ENCODE results near the gene PLAU.

PLAU gene

DNA sequence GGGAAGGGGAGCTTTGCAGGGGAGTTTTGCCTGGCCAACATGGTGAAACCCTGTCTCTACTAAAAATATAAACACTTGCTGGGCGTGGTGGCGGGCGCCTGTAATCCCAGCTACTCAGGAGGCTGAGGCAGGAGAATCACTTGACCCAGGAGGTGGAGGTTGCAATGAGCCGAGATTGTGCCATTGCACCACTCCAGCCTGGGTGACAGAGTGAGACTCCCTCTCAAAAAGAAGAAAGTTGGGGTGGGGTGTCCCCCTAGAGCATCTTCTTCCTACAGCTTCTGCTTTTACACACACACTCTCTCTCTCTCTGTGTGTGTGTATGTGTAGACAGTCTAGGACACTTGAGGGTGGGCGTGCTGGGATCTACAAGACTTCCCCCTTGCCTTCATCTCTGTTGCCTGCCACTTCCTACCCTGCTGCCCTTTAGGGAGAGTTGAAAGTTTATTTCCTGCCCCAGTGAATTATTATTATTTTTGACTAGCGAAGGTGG is 21.7 kb downstream of the PLAU start:
- H3K9ac ChIP-seq (ENCODE audit: low read length): peak overlapping the region; percentile 11; the same call in 1 of the 2 replicates
- no peaks in the 10 kb centered on the region for H3K27me3 ChIP-seq (replicated peaks; ENCODE audit: insufficient read depth, low read length)
- H3K9me3 ChIP-seq (replicated peaks; ENCODE audit: insufficient read depth, low read length): no peaks in the 10 kb centered on the region
- H3K4me1 ChIP-seq (ENCODE audit: low read length): peaks cover 15% of the 10 kb centered on the region
- no peaks in the 10 kb centered on the region for H3K79me2 ChIP-seq (ENCODE audit: low read length)
- DNase-seq: no peak
- peak overlapping the region; percentile 42; the same call in 1 of the 2 replicates for H3K4me2 ChIP-seq (ENCODE audit: low read depth, low read length)
- peak overlapping the region; percentile 49; the same call in 1 of the 2 replicates for H3K27ac ChIP-seq (ENCODE audit: low read length)
- peak overlapping the region; percentile 49 for H2AFZ ChIP-seq (ENCODE audit: low read length)
- no peaks in the 10 kb centered on the region for H4K20me1 ChIP-seq (ENCODE audit: insufficient read depth, low read length)
- no peak overlapping the region for H3K4me3 ChIP-seq (ENCODE audit: low read length)
- TF ChIP-seq CTCF (IDR thresholded peaks at IDR 0.05; ENCODE audit: low read length): no peak
- TF ChIP-seq EZH2 (optimal IDR thresholded peaks at IDR 0.05; ENCODE audit: low read depth, low read length): no peak
- no peak for TF ChIP-seq EZH2phosphoT487 (IDR thresholded peaks at IDR 0.05; ENCODE audit: low read length)
- H3K36me3 ChIP-seq (replicated peaks; ENCODE audit: insufficient read depth, low read length): no peaks in the 10 kb centered on the region
- 0 out of 2 replicates have a peak, but pooled peaks cover 4% of the 10 kb centered on the region for H3F3A ChIP-seq (ENCODE audit: insufficient read depth, low read length)
- H3K9me2 ChIP-seq (replicated peaks; ENCODE audit: insufficient read depth, low read length): no peaks in the 10 kb centered on the region

GRCh38 chr10:73934074-73934473 is 23.1 kb downstream of the PLAU start:
- H3K79me2 ChIP-seq (ENCODE audit: low read length): no peaks in the 10 kb centered on the region
- no peaks in the 10 kb centered on the region for H4K20me1 ChIP-seq (ENCODE audit: insufficient read depth, low read length)
- H3K4me2 ChIP-seq (ENCODE audit: low read depth, low read length): no peak overlapping the region
- 0 out of 2 replicates have a peak, but pooled peaks cover 4% of the 10 kb centered on the region for H3F3A ChIP-seq (ENCODE audit: insufficient read depth, low read length)
- DNase-seq: no peak
- H3K27me3 ChIP-seq (replicated peaks; ENCODE audit: insufficient read depth, low read length): no peaks in the 10 kb centered on the region
- H3K4me1 ChIP-seq (ENCODE audit: low read length): peaks cover 15% of the 10 kb centered on the region
- H3K9ac ChIP-seq (ENCODE audit: low read length): no peak overlapping the region
- no peaks in the 10 kb centered on the region for H3K9me3 ChIP-seq (replicated peaks; ENCODE audit: insufficient read depth, low read length)
- H3K4me3 ChIP-seq (ENCODE audit: low read length): no peak overlapping the region
- H2AFZ ChIP-seq (ENCODE audit: low read length): no peak overlapping the region
- TF ChIP-seq EZH2 (optimal IDR thresholded peaks at IDR 0.05; ENCODE audit: low read depth, low read length): no peak
- no peak for TF ChIP-seq CTCF (IDR thresholded peaks at IDR 0.05; ENCODE audit: low read length)
- TF ChIP-seq EZH2phosphoT487 (IDR thresholded peaks at IDR 0.05; ENCODE audit: low read length): no peak
- H3K9me2 ChIP-seq (replicated peaks; ENCODE audit: insufficient read depth, low read length): no peaks in the 10 kb centered on the region
- no peaks in the 10 kb centered on the region for H3K36me3 ChIP-seq (replicated peaks; ENCODE audit: insufficient read depth, low read length)
- no peak overlapping the region for H3K27ac ChIP-seq (ENCODE audit: low read length)

DNA sequence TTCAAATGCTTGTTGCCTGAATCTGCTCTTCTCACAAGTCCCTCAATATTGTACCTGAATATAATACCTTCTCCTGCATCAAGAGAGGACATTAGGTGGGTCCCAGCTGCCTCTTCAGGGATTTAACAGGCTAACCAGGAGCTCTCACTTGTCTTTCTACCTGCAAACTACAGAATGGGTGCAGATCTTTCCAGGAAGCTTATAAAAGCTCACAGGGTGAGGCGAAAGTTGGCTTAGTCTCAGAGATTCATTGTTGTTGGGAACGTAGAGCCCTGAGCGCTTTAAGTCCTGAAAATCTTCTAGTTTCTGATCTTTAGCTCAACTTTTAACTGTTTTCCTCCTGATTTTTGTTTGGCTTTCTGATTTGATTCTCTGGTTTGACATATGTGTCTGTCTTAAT is 25.0 kb downstream of the PLAU start:
- peaks cover 15% of the 10 kb centered on the region for H3K4me1 ChIP-seq (ENCODE audit: low read length)
- no peak for DNase-seq
- no peak overlapping the region for H2AFZ ChIP-seq (ENCODE audit: low read length)

More for the DNA sequence above, 25.0 kb downstream of the PLAU start:
- H4K20me1 ChIP-seq (ENCODE audit: insufficient read depth, low read length): no peaks in the 10 kb centered on the region
- H3K36me3 ChIP-seq (replicated peaks; ENCODE audit: insufficient read depth, low read length): no peaks in the 10 kb centered on the region
- H3K9me2 ChIP-seq (replicated peaks; ENCODE audit: insufficient read depth, low read length): no peaks in the 10 kb centered on the region
- H3K9ac ChIP-seq (ENCODE audit: low read length): no peak overlapping the region
- H3K4me3 ChIP-seq (ENCODE audit: low read length): no peak overlapping the region
- H3K9me3 ChIP-seq (replicated peaks; ENCODE audit: insufficient read depth, low read length): no peaks in the 10 kb centered on the region
- H3K27me3 ChIP-seq (replicated peaks; ENCODE audit: insufficient read depth, low read length): no peaks in the 10 kb centered on the region
- TF ChIP-seq EZH2phosphoT487 (IDR thresholded peaks at IDR 0.05; ENCODE audit: low read length): no peak
- TF ChIP-seq CTCF (IDR thresholded peaks at IDR 0.05; ENCODE audit: low read length): no peak
- H3K4me2 ChIP-seq (ENCODE audit: low read depth, low read length): no peak overlapping the region
- no peak overlapping the region for H3K27ac ChIP-seq (ENCODE audit: low read length)
- H3F3A ChIP-seq (ENCODE audit: insufficient read depth, low read length): 0 out of 2 replicates have a peak, but pooled peaks cover 4% of the 10 kb centered on the region
- no peaks in the 10 kb centered on the region for H3K79me2 ChIP-seq (ENCODE audit: low read length)

Measured in MM.1S (cell line).